Ovary (tissue), 9 donors: ENCODE results near the gene TALDO1. TPM values are rescaled to one million over a fixed set of nuclear protein-coding genes. Genes with fewer than 3 reads are reported as not detected.

ENCODE experiments used
- DNase-seq, 5 donors: peaks; one replicate each; pipeline ENCODE4 v3.0.0-alpha.2; 2019 to 2020
- H3K27ac ChIP-seq, 2 donors: fragments of 200-600 bp; one replicate each; pipeline versions ENCODE4 v1.5.1 to v1.8.0; 2019 to 2022
- H3K27me3 ChIP-seq: fragments of 200-600 bp; one replicate; pipeline ENCODE4 v1.8.0; 2022
- H3K36me3 ChIP-seq: fragments of 200-600 bp; sonication (generic); one replicate; pipeline ENCODE4 v1.5.1; 2019
- H3K4me1 ChIP-seq: one replicate; pipeline ENCODE4 v1.8.1; 2013; ENCODE audit warnings: mild to moderate bottlenecking, moderate library complexity; ENCODE audit not compliant: insufficient read depth
- H3K4me3 ChIP-seq: fragments of 200-600 bp; sonication (generic); one replicate; pipeline ENCODE4 v1.5.1; 2017
- H3K9me3 ChIP-seq, 2 donors: fragments of 200-600 bp in 1 of 2; sonication (generic) in 1 of 2; one replicate each; pipeline versions ENCODE4 v1.5.1 to v1.8.1; 2013 to 2019; ENCODE audit warnings: mild to moderate bottlenecking in 1 of 2, moderate library complexity in 1 of 2
- EP300 ChIP-seq: sonication (generic); formaldehyde crosslinking; IDR thresholded peaks from one replicate; pipeline ENCODE4 v1.6.1; 2017; ENCODE audit warnings: antibody characterized with exemption
- POLR2A ChIP-seq: fragments of 450-650 bp; IDR thresholded peaks from one replicate; pipeline ENCODE4 v1.6.1; 2017; ENCODE audit warnings: antibody characterized with exemption, mild to moderate bottlenecking, moderate library complexity
- WGBS, 3 donors: extraction: QIAGEN DNeasy Blood & Tissue Kit in 1 of 3; methylation state at CpG; one replicate each; pipeline versions ENCODE4 v1.1.5 to v1.1.7; 2013 to 2017; 5-methylcytosine and 5-hydroxymethylcytosine counted together
- intact Hi-C, 4 donors: fragments of 100-400 bp; cut with DNase I; formaldehyde crosslinking; loops; one replicate each; pipeline versions ENCODE4 v1.11.0 to v1.15.1; 2022 to 2023
- polyA plus RNA-seq, 2 donors: library from polyadenylated mRNA; stranded (reverse); fragments of 200-250 nt in 1 of 2; fragments of 350-450 nt in 1 of 2; fragmentation: Illumina TruSeq in 1 of 2; extraction: RNeasy Lipid Tissue Mini Kit (QIAGEN cat#74804) in 1 of 2; gene quantifications; one replicate each; pipeline ENCODE4 v1.2.3, GENCODE V29; 2013 to 2014
- total RNA-seq, 7 donors: library from RNA; depleted of rRNA in 2 of 7; stranded (reverse); fragments of >200 nt in 2 of 7; fragmentation: NEBNext Ultra II Directional in 3 of 7; extraction: Animal tissue kit (Norgen Biotek cat#: 25700) in 3 of 7; gene quantifications; one replicate each; pipeline versions ENCODE4 v1.1.0 to v1.2.4, GENCODE V29; 2016 to 2023
- TF ChIP-seq, protein P1 (sequence below), 3 donors: fragments of 450-650 bp in 2 of 3; fragments of 200-600 bp in 1 of 3; IDR thresholded peaks; one replicate each; pipeline versions ENCODE4 v1.5.1 to v1.8.0; 2016 to 2022; ENCODE audit warnings: antibody characterized with exemption in 3 of 3, mild to moderate bottlenecking in 1 of 3
- donor health status: DM: no; HTN: no; CAD: no; lungs with moderate emphysema.
- donor health status: DM: no; HTN: no; CAD: no.
- donor health status: Bipolar disorder and iron deficiency.
- donor health status: DM: yes; HTN: yes; CAD: no.
- donor health status: DM: no; HTN: no; CAD: no.
- donor health status: DM: yes; HTN: yes; CAD: no.

TALDO1 gene
- total and polyA plus RNA-seq, 9 donors: 75.0 to 134 (median 110) TPM

DNA sequence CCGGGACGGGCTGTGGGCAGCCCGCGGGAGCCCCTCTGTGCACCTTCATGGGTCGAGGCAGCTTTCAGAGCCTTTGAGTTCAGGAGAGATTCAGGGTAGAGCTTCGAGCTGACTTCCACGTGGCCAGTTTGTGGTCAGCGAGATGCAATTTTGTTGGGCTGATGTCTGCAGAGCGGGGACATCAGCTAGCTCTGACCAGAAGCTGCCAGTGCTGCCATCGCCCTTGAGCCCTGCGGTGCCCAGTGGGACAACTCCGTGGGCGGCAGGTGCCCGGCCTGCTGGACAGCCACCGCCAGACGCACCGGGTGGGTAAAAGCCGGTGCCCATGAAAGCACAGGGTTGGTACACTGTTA, 719 bp downstream of the TALDO1 start:
- intact Hi-C loops: no loop called here
- H3K4me3 ChIP-seq: peak overlapping the region; percentile 100
- H3K9me3 ChIP-seq: no peaks in the 10 kb centered on the region
- 6 to 14% (median 8%) methylated on average over 13 to 18 of the region's 18 CpGs for WGBS, 3 donors
- H3K36me3 ChIP-seq: no peaks in the 10 kb centered on the region
- TF ChIP-seq EP300 (no peak), POLR2A (no peak)
- TF ChIP-seq, protein P1, sequence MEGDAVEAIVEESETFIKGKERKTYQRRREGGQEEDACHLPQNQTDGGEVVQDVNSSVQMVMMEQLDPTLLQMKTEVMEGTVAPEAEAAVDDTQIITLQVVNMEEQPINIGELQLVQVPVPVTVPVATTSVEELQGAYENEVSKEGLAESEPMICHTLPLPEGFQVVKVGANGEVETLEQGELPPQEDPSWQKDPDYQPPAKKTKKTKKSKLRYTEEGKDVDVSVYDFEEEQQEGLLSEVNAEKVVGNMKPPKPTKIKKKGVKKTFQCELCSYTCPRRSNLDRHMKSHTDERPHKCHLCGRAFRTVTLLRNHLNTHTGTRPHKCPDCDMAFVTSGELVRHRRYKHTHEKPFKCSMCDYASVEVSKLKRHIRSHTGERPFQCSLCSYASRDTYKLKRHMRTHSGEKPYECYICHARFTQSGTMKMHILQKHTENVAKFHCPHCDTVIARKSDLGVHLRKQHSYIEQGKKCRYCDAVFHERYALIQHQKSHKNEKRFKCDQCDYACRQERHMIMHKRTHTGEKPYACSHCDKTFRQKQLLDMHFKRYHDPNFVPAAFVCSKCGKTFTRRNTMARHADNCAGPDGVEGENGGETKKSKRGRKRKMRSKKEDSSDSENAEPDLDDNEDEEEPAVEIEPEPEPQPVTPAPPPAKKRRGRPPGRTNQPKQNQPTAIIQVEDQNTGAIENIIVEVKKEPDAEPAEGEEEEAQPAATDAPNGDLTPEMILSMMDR (IDR thresholded peaks at IDR 0.05): no peak
- H3K27me3 ChIP-seq: no peaks in the 10 kb centered on the region
- H3K27ac ChIP-seq: peak overlapping the region; percentile 80 to 81
- DNase-seq: no peak
- H3K4me1 ChIP-seq: peaks cover 14% of the 10 kb centered on the region

DNA sequence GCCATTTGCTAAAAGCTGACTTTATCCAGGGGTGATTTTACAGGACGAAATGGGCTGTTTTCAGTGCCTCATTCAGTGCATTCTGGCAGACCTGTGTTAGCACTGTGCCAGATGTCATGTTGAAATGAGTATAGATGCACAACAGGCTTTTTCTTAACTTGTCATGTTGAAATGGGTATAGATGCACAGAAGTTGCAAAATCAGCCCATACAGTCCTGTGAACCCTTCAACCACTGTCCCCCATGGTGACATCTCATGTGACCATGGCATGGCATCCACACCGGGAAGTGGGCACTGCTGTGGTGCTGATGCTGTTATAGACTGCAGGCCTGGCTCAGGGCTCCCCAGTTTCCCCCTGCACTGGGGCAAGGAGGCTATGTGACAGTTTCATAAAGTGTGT, 2.5 kb downstream of the TALDO1 start:
- H3K36me3 ChIP-seq: no peaks in the 10 kb centered on the region
- WGBS, 3 donors: 70 to 79% (median 76%) methylated on average over 2 of the region's 2 CpGs
- H3K9me3 ChIP-seq: no peaks in the 10 kb centered on the region
- peaks cover 14% of the 10 kb centered on the region for H3K4me1 ChIP-seq
- TF ChIP-seq POLR2A (no peak), EP300 (no peak)
- TF ChIP-seq, protein P1 (IDR thresholded peaks at IDR 0.05): no peak
- DNase-seq: no peak
- no peaks in the 10 kb centered on the region for H3K27me3 ChIP-seq
- H3K4me3 ChIP-seq: no peak overlapping the region
- H3K27ac ChIP-seq: no peak overlapping the region
- intact Hi-C loops: no loop called here

GRCh38 chr11:760236-760635, 13.0 kb downstream of the TALDO1 start:
- Histone ChIP-seq H3K9me3 (no peaks in the 10 kb centered on the region), H3K27ac (no peak overlapping the region), H3K4me1 (no peaks in the 10 kb centered on the region), H3K4me3 (no peak overlapping the region), H3K36me3 (no peaks in the 10 kb centered on the region), H3K27me3 (no peaks in the 10 kb centered on the region)
- intact Hi-C loops: no loop called here
- no peak for DNase-seq
- TF ChIP-seq POLR2A (no peak), EP300 (no peak)
- TF ChIP-seq, protein P1 (IDR thresholded peaks at IDR 0.05): no peak

DNA sequence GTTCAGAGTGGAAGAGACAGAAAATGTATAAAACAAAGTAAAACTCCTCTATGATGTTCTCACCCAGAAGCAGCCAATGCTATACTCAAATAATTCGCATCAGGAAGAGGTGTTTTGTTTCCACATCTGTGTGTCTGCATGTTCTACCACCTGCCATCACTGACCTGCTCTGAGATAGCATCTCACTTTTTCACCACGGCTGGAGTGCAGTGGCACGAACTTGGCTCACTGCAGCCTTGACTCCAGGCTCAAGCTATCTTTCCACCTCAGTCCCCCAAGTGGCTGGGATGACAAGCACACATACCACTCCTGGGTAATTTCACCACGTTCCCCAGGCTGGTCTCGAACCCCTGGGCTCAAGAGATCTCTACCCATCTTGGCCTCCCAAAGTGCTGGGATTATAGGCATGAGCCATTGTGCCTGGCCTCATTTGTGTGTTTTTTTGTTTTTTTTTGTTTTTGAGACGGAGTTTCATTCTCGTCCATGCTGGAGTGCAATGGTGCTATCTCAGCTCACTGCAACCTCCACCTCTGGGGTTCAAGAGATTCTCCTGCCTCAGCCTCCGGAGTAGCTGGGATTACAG, 14.4 kb downstream of the TALDO1 start:
- intact Hi-C loops: no loop called here
- no peaks in the 10 kb centered on the region for H3K4me1 ChIP-seq
- H3K36me3 ChIP-seq: no peaks in the 10 kb centered on the region
- H3K4me3 ChIP-seq: no peak overlapping the region
- TF ChIP-seq, protein P1 (IDR thresholded peaks at IDR 0.05): no peak
- TF ChIP-seq POLR2A (no peak), EP300 (no peak)
- 81 to 85% (median 84%) methylated on average over 8 of the region's 8 CpGs for WGBS, 3 donors
- no peaks in the 10 kb centered on the region for H3K27me3 ChIP-seq
- no peak for DNase-seq
- no peak overlapping the region for H3K27ac ChIP-seq
- H3K9me3 ChIP-seq: no peaks in the 10 kb centered on the region
